IMR-90 (cell line): Measurements from ENCODE around the gene OPN1LW. TPM values are rescaled to one million over a fixed set of nuclear protein-coding genes. Genes with fewer than 3 reads are reported as not detected.

Experiments used
- ATAC-seq: fragments of 200-7000 bp; cut with Tn5 transposase; 2 replicates; pipeline ENCODE4 v1.9.1; 2020; ENCODE audit warnings: low read depth, mild to moderate bottlenecking, moderate library complexity
- BruUV-seq: library from RNA; stranded (reverse); fragments of 400-500 nt; replicated peaks from 2 replicates; lab custom pipeline; 2021; lab: Mats Ljungman, UMichigan
- CTCF ChIA-PET: fragments of 300-600 bp; formaldehyde crosslinking; extraction: SDS; loops from one replicate; lab custom pipeline; 2021; ENCODE audit warnings: antibody characterized with exemption; lab: Yijun Ruan, JAX
- POLR2A ChIA-PET: fragments of 300-600 bp; sonication (Branson Sonifier 250); formaldehyde crosslinking; loops from one replicate; lab custom pipeline; 2022; ENCODE audit warnings: antibody characterized with exemption; ENCODE audit not compliant: unreplicated experiment; lab: Charles Lee
- DNase-seq: peaks from one replicate; pipeline ENCODE4 v3.0.0; 2013
- H2AFZ ChIP-seq: replicated peaks from 2 replicates; pipeline ENCODE3; 2013; ENCODE audit warnings: low read length, mild to moderate bottlenecking; ENCODE audit not compliant: poor library complexity
- H2AK5ac ChIP-seq: 2 replicates; pipeline ENCODE4 v1.6.1; 2013; ENCODE audit warnings: low read depth, low read length, inconsistent platforms
- H2AK9ac ChIP-seq: replicated peaks from 2 replicates; pipeline ENCODE3; 2013; ENCODE audit warnings: mild to moderate bottlenecking, low read depth, low read length, moderate library complexity; ENCODE audit not compliant: poor library complexity
- H2BK120ac ChIP-seq: 2 replicates; pipeline ENCODE4 v1.6.1; 2013; ENCODE audit warnings: low read depth, low read length, inconsistent platforms
- H2BK15ac ChIP-seq: 3 replicates; pipeline ENCODE4 v1.6.1; 2013; ENCODE audit warnings: low read depth, low read length, inconsistent platforms
- H2BK20ac ChIP-seq: 2 replicates; pipeline ENCODE4 v1.6.1; 2013; ENCODE audit warnings: low read depth, mild to moderate bottlenecking, inconsistent platforms, low read length, moderate library complexity
- H2BK5ac ChIP-seq: 2 replicates; pipeline ENCODE4 v1.6.1; 2013; ENCODE audit warnings: mild to moderate bottlenecking, low read depth, low read length, inconsistent platforms; ENCODE audit not compliant: poor library complexity, severe bottlenecking
- H3K14ac ChIP-seq: replicated peaks from 2 replicates; pipeline ENCODE4 v1.6.1; 2013; ENCODE audit warnings: low read depth, low read length, inconsistent platforms
- H3K18ac ChIP-seq: 2 replicates; pipeline ENCODE4 v1.6.1; 2013; ENCODE audit warnings: low read depth, low read length, control low read depth
- H3K23ac ChIP-seq: 2 replicates; pipeline ENCODE4 v1.6.1; 2013; ENCODE audit warnings: low read depth, low read length, inconsistent platforms
- H3K27ac ChIP-seq: 2 replicates; pipeline ENCODE4 v1.5.1; 2013; ENCODE audit warnings: mild to moderate bottlenecking, control low read depth, low read length; ENCODE audit not compliant: insufficient read depth
- H3K27me3 ChIP-seq: 2 replicates; pipeline ENCODE4 v1.6.1; 2013; ENCODE audit warnings: low read length; ENCODE audit not compliant: control insufficient read depth, insufficient read depth
- H3K36me3 ChIP-seq: 2 replicates; pipeline ENCODE4 v1.6.1; 2013; ENCODE audit warnings: low read length, mixed read lengths; ENCODE audit not compliant: control insufficient read depth, insufficient read depth
- H3K4ac ChIP-seq: 2 replicates; pipeline ENCODE4 v1.6.1; 2013; ENCODE audit warnings: low read depth, low read length, inconsistent platforms
- H3K4me1 ChIP-seq: 2 replicates; pipeline ENCODE4 v1.6.1; 2013; ENCODE audit warnings: low read length, mixed read lengths; ENCODE audit not compliant: control insufficient read depth, insufficient read depth
- H3K4me2 ChIP-seq: 2 replicates; pipeline ENCODE4 v1.6.1; 2013; ENCODE audit warnings: low read depth, mild to moderate bottlenecking, control low read depth, low read length, moderate library complexity
- H3K4me3 ChIP-seq: 2 replicates; pipeline ENCODE4 v1.5.1; 2013; ENCODE audit warnings: low read depth, mild to moderate bottlenecking, control low read depth, low read length, moderate library complexity; ENCODE audit not compliant: insufficient read depth
- H3K56ac ChIP-seq: 2 replicates; pipeline ENCODE4 v1.6.1; 2013; ENCODE audit warnings: low read length, inconsistent platforms; ENCODE audit not compliant: insufficient read depth; ENCODE audit errors: extremely low read depth
- H3K79me1 ChIP-seq, 2 experiments: 2 replicates each; pipeline ENCODE4 v1.6.1; 2013; ENCODE audit warnings: low read length in 2 of 2, inconsistent platforms in 1 of 2, low read depth in 1 of 2
- H3K9ac ChIP-seq: 2 replicates; pipeline ENCODE4 v1.6.1; 2013; ENCODE audit warnings: low read depth, low read length, control low read depth
- H3K9me1 ChIP-seq: 2 replicates; pipeline ENCODE4 v1.6.1; 2013; ENCODE audit warnings: low read length, inconsistent platforms; ENCODE audit not compliant: insufficient read depth
- H3K9me3 ChIP-seq: 2 replicates; pipeline ENCODE4 v1.6.1; 2013; ENCODE audit warnings: low read length; ENCODE audit not compliant: control insufficient read depth, insufficient read depth
- H4K20me1 ChIP-seq: 2 replicates; pipeline ENCODE4 v1.6.1; 2013; ENCODE audit warnings: low read length, inconsistent platforms; ENCODE audit not compliant: insufficient read depth
- H4K5ac ChIP-seq: 2 replicates; pipeline ENCODE4 v1.6.1; 2013; ENCODE audit warnings: mild to moderate bottlenecking, low read depth, low read length, control low read depth
- H4K8ac ChIP-seq, 2 experiments: 2 replicates each; pipeline ENCODE4 v1.6.1; 2013; ENCODE audit warnings: low read depth in 2 of 2, low read length in 2 of 2, control low read depth in 1 of 2, inconsistent platforms in 1 of 2
- H4K91ac ChIP-seq: 2 replicates; pipeline ENCODE4 v1.6.1; 2013; ENCODE audit warnings: low read depth, low read length, inconsistent platforms; ENCODE audit not compliant: insufficient read depth
- CEBPB ChIP-seq: IDR thresholded peaks from 2 replicates; pipeline ENCODE4 v1.6.1; 2012; ENCODE audit warnings: low read depth, low read length, improper control_type of control experiment
- CHD1 ChIP-seq: IDR thresholded peaks from 2 replicates; pipeline ENCODE4 v1.6.1; 2012; ENCODE audit warnings: low read depth, low read length, improper control_type of control experiment
- MAZ ChIP-seq: IDR thresholded peaks from 2 replicates; pipeline ENCODE4 v1.6.1; 2012; ENCODE audit warnings: low read depth, mild to moderate bottlenecking, low read length, improper control_type of control experiment, moderate library complexity, borderline replicate concordance
- RAD21 ChIP-seq: IDR thresholded peaks from 2 replicates; pipeline ENCODE4 v1.6.1; 2012; ENCODE audit warnings: low read length, improper control_type of control experiment
- SMC3 ChIP-seq: fragments of 150-350 bp; IDR thresholded peaks from 2 replicates; pipeline ENCODE4 v1.6.1; 2016; ENCODE audit warnings: low read depth, mild to moderate bottlenecking, antibody characterized with exemption, low read length, moderate library complexity
- WGBS, 2 experiments: methylation state at CpG; one replicate each; pipeline versions ENCODE4 v1.1.5 to v1.1.7; 2013; ENCODE audit warnings: missing lambda C conversion rate in 2 of 2; ENCODE audit not compliant: insufficient read length in 1 of 2; ENCODE audit errors: extremely low coverage in 2 of 2; 5-methylcytosine and 5-hydroxymethylcytosine counted together
- dilution Hi-C: fragments of 300-500 bp; cut with HindIII; formaldehyde crosslinking; loops from one replicate; pipeline ENCODE4 v1.14.3; 2018; ENCODE audit warnings: low sequenced_read_pairs; ENCODE audit not compliant: unreplicated experiment
- in situ Hi-C: fragments of 300-500 bp; cut with MboI; formaldehyde crosslinking; loops from 3 replicates; pipeline ENCODE4 v1.14.3; 2019; ENCODE audit warnings: low sequenced_read_pairs, inconsistent platforms, mixed read lengths
- intact Hi-C: fragments of 100-400 bp; cut with micrococcal nuclease; formaldehyde crosslinking; loops from 2 replicates; pipeline ENCODE4 v1.10.0; 2022
- polyA plus RNA-seq, 3 experiments: library from polyadenylated mRNA; depleted of rRNA; stranded (reverse); fragments of >200 nt; gene quantifications; 2 replicates each; pipeline ENCODE4 v1.2.3, GENCODE V29; 2012; ENCODE audit warnings: low replicate concordance in 1 of 3
- total RNA-seq: library from RNA; depleted of rRNA; stranded (reverse); fragments of >200 nt; gene quantifications from 2 replicates; pipeline ENCODE4 v1.2.3, GENCODE V29; 2012
- TF ChIP-seq, protein P1 (sequence below): conservative IDR thresholded peaks from 2 replicates; pipeline ENCODE4 v1.5.1; 2012; ENCODE audit warnings: mild to moderate bottlenecking, low read depth, low read length, improper control_type of control experiment

OPN1LW gene
- total and polyA plus RNA-seq, 2 of the 4 experiments (the other 2 are of a cell fraction): not detected

DNA sequence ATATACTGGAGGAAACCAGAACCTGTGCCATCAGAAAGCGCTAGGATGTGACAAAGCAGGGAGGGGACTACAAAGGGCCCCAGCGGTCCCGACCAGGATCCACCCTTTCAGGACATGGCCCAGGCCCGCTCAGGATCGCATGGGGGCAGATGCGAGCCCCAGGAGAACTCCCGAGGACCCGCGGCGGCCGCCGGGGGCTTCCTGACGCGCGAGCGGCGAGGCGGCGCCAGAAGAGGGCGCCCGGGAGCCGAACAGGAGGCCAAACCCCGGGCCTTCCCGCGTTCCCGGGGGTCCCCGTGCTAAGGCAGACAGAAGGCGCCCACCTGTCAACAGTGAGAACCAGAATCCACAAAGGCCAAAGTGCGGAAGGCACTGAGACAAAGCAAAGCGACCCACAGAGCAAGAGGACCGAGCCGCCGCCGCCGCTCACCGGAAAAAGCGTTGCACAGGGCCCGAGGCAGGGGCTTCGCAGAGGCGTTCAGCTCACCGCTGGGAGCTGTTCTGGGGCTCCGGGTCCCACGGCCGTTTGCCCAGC is 7.3 kb upstream of the OPN1LW start:
- dilution Hi-C loops: no loop called here
- H3K4me3 ChIP-seq: peak overlapping the region; percentile 17; the same call in 1 of the 2 replicates
- POLR2A ChIA-PET: no interaction called here

More for the DNA sequence above, 7.3 kb upstream of the OPN1LW start:
- no peak overlapping the region for H2AK5ac ChIP-seq
- H3K18ac ChIP-seq: no peak overlapping the region
- no peaks in the 10 kb centered on the region for H3K79me1 ChIP-seq
- H2AFZ ChIP-seq: peak overlapping the region; percentile 81
- no peak overlapping the region for H2BK120ac ChIP-seq
- DNase-seq (peak; percentile 25), ATAC-seq (peak; percentile 94)
- peak overlapping the region; percentile 63; the same call in 1 of the 2 replicates for H3K4me2 ChIP-seq
- CTCF ChIA-PET: no interaction called here
- H4K8ac ChIP-seq: no peak overlapping the region
- BruUV-seq: no TSS peak
- no peak overlapping the region for H2AK9ac ChIP-seq
- H3K9ac ChIP-seq: no peak overlapping the region
- 14% methylated on average over 26 of the region's 44 CpGs; no CpG with 5 or more reads in 1 of the 2 experiments for WGBS, 2 experiments
- no peaks in the 10 kb centered on the region for H3K9me1 ChIP-seq
- H4K91ac ChIP-seq: no peak overlapping the region
- no peak overlapping the region for H3K4ac ChIP-seq
- H3K27ac ChIP-seq: no peak overlapping the region
- H4K20me1 ChIP-seq: no peaks in the 10 kb centered on the region
- no peak overlapping the region for H3K56ac ChIP-seq
- no peaks in the 10 kb centered on the region for H3K36me3 ChIP-seq
- no peak overlapping the region for H2BK15ac ChIP-seq
- TF ChIP-seq MAZ (peak; percentile 31; the same call in 1 of the 2 replicates), RAD21 (peak; percentile 51), SMC3 (peak; percentile 49), CEBPB (no peak), CHD1 (no peak)
- TF ChIP-seq, protein P1, sequence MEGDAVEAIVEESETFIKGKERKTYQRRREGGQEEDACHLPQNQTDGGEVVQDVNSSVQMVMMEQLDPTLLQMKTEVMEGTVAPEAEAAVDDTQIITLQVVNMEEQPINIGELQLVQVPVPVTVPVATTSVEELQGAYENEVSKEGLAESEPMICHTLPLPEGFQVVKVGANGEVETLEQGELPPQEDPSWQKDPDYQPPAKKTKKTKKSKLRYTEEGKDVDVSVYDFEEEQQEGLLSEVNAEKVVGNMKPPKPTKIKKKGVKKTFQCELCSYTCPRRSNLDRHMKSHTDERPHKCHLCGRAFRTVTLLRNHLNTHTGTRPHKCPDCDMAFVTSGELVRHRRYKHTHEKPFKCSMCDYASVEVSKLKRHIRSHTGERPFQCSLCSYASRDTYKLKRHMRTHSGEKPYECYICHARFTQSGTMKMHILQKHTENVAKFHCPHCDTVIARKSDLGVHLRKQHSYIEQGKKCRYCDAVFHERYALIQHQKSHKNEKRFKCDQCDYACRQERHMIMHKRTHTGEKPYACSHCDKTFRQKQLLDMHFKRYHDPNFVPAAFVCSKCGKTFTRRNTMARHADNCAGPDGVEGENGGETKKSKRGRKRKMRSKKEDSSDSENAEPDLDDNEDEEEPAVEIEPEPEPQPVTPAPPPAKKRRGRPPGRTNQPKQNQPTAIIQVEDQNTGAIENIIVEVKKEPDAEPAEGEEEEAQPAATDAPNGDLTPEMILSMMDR: peak; percentile 65
- no peak overlapping the region for H3K14ac ChIP-seq
- no peaks in the 10 kb centered on the region for H3K4me1 ChIP-seq
- no peak overlapping the region for H3K23ac ChIP-seq
- peaks cover 13% of the 10 kb centered on the region for H3K27me3 ChIP-seq
- intact Hi-C loops: no loop called here
- no peak overlapping the region for H2BK20ac ChIP-seq
- no peak overlapping the region for H2BK5ac ChIP-seq
- H3K9me3 ChIP-seq: 0 out of 2 replicates have a peak, but pooled peaks cover 5% of the 10 kb centered on the region
- no peak overlapping the region for H4K5ac ChIP-seq
- in situ Hi-C loops: no loop called here
